HG02678 (cell line): ENCODE data around the gene YAP1.

Source experiments
- ATAC-seq: cut with Tn5 transposase; IDR thresholded peaks from one replicate; pipeline ENCODE4 v1.9.1; 2021; ENCODE audit warnings: mild to moderate bottlenecking, moderate library complexity; ENCODE audit not compliant: unreplicated experiment

Gene YAP1

GRCh38 chr11:102109896-102110760, at the start of gene YAP1:
TSS of gene YAP1 (plus strand) at chr11:102110447. CDS start at chr11:102110849, 402 bp downstream.
- ATAC-seq = peak; percentile 81

GRCh38 chr11:102061276-102061675, 49.0 kb upstream of the YAP1 start:
- no peak for ATAC-seq

DNA sequence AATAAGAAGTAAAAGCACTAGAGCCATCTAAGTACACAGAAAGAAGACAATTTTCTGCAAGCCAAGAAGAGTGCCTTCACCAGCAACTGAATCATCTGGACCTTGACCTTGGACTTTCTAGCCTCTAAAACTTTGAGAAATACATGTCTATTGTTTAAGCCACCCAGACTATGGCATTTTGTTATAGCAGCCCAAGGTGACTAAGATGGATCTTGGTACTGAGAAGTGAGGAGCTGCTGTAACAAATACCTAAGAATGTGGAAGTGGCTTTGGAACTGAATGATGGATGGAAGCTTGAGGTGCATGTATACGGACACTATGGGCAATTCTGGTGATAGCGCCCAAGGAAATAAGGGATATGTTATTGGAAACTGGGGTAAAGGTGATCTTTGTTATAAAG, 48.1 kb upstream of the YAP1 start:
- no peak for ATAC-seq

GRCh38 chr11:102064316-102064715, 45.9 kb upstream of the YAP1 start:
- no peak for ATAC-seq

DNA sequence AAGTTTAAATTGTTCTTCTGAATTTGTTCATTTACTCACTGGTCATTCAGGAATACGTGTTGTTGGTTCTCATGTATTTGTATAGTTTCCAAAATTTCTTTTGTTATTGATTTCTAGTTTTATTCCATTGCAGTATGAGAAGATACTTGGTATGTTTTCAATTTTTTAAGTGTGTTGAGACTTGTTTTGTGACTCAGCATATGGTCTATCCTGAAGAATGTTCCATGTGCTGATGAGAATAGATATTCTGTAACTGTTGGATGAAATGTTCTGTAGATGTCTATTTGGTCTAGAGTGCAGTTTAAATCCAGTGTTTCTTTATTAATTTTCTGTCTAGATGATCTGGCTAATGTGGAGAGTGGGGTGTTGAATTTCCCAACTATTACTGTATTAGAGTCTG, 39.5 kb upstream of the YAP1 start:
- no peak for ATAC-seq

GRCh38 chr11:102071497-102072472, 38.5 kb upstream of the YAP1 start:
- no peak for ATAC-seq

GRCh38 chr11:102073253-102073652, 37.0 kb upstream of the YAP1 start:
- ATAC-seq = no peak

GRCh38 chr11:102079625-102080024, 30.6 kb upstream of the YAP1 start:
- ATAC-seq = no peak

GRCh38 chr11:102081313-102081712, 28.9 kb upstream of the YAP1 start:
- no peak for ATAC-seq

DNA sequence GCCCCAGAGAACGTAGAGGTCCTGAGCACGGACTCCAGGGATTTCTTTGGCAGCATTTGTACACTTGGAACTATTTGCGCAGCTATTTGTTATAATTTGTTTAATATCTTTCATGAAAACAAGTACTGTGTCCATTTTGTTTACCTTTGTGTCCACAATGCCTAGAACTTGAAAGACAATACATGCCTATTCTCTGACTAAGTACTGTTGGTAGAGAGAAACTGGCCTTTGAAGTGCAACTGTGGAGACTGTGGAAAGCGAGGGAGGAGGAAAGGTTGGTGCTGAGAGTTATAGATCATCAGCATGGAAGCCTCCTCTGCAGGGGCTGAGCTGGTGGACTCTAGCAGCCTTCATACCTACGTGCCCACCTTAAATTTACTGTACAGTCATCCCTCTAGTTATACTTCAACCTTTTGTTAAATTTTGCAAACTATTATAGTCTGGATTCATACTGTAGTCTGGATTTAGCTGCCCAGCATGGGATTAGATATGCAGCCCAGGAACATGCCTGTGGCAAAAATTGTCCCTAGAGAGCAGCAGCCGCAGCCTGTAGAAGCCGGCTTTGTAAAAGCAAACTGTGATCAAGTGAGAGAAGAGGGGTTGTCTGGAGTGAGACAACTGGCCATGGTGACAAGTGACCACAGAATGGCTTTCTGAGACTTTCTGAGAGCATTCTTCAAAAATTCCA, 24.2 kb upstream of the YAP1 start:
- ATAC-seq = no peak

DNA sequence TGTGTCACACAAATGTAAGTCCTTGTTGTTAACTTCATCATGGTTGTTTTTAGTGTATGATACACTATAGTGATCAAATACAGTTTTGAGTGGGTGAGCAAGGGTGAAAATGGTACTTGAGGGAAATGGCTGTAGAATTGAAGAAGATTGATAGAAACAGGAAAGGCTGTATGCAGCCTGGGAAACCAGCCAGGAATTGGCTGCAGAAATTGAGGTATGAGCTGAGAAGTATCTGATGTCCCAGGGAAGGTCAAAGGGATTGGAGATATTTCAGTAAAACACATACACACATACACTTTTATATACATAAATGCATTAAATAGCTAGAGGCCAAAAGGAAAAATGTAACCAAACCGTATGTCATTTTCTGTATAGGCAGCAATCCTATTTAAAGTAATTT, 13.1 kb upstream of the YAP1 start:
- ATAC-seq = no peak

GRCh38 chr11:102099755-102100154, 10.5 kb upstream of the YAP1 start:
- ATAC-seq = no peak

DNA sequence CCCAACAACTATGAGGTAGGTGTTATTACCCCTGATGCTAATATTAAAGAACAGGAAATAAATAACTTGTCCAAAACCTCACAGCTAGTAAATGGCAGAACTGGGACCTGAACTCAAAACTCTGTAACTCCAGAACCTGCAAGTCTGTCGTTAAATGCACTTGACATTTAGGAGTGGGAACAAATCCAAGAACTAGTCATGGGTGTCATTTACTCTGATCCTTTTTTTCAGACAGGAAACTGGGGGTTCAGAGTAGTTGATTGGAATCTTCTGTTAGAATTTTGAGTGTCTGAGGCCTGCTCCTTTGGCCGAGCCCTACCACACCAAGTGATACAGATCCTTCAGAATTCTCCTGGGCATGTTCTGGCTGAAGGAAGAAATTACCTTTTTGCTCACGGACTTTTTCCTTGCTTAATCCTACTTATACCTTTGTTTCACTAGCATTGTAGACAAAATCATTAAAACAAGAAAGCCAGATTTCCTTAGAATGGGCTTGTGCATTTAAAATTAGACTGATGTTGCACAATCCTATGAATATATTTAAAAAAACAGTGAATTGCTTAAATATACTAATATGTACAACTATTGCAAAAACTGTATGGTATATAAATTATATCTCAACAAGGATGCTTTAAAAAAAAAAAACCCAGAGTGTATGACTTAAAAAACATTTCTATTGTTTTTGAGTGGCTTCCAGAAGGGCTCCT, 1.4 kb upstream of the YAP1 start:
- no peak for ATAC-seq

DNA sequence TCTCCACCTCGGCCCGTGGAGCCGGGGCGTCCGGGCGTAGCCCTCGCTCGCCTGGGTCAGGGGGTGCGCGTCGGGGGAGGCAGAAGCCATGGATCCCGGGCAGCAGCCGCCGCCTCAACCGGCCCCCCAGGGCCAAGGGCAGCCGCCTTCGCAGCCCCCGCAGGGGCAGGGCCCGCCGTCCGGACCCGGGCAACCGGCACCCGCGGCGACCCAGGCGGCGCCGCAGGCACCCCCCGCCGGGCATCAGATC, 439 bp downstream of the YAP1 start:
- ATAC-seq = peak; percentile 8

DNA sequence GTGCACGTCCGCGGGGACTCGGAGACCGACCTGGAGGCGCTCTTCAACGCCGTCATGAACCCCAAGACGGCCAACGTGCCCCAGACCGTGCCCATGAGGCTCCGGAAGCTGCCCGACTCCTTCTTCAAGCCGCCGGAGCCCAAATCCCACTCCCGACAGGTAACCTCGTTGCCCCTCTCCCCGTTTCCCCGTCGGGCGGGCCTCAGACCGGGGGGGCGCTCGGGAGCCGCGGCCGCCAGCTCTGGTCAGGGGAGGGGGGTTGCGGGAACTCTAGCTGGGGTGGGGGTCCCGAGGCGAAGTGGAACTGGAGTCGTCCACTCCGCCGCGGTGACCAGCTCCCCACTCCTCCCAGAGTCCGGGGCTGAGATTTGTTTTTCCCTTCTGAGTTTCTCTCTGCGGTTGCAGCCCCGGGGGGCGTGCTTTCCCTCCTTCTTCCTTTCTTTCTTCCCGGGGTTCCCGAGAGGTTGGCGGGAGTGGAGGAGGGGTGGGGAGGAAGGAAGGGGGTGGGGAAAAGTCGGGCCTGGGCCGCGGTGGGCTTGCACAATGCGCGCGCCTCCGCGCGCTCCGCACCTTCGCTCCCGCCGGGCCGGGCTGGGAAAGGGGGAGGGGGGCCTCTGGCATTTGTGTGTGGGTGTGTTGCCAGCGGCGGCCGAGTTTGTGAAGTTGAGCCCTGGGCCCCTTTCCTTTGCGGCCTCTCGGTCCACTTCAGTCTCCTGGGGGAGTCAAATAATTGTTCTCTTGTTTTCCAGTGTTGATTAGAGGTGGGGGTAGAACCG, 952 bp downstream of the YAP1 start:
- no peak for ATAC-seq

GRCh38 chr11:102111787-102112508, 1.7 kb downstream of the YAP1 start:
- ATAC-seq = no peak

DNA sequence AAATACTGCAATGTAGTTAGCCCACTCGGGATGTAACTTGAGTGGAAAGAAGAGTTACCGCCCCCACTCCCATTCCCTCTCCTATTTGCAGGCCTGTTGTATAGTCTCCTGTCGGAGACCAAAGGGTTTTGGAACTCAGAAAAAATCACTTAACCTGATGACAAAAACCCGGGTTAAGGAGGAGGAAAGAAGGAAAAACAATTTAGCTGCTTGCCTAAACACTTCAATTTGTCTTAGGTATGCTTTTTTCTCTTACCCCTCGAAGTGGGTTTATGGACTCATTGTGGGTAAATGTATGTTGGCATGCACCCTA, 2.2 kb downstream of the YAP1 start:
- ATAC-seq = no peak

DNA sequence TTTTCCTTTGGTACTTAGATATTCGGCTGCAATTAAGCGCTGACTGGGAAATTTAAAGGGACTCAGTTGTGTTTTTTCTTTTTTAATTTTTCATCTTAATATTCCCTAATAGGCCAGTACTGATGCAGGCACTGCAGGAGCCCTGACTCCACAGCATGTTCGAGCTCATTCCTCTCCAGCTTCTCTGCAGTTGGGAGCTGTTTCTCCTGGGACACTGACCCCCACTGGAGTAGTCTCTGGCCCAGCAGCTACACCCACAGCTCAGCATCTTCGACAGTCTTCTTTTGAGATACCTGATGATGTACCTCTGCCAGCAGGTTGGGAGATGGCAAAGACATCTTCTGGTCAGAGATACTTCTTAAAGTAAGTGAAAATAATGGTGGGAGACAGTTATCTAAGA, 3.8 kb downstream of the YAP1 start:
- ATAC-seq = no peak

DNA sequence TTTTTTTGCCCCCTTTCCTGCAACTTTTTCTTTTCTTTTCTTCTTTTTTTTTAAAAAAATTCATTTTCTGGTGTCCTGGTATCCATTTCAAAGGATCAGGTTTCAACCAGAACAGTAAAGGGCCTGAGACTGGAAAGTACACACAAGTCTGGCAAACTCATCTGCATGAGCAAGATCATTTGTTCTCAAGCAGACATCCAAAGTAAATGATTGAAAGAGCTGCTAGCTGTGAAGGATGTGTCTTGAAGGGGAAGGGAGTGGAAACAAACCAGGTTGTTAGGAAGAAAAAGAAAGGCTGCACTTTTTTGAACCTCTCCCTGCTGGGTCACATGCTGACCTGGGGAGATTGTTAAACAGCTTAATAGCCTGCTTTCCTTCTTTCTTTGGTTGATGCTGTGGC, 5.3 kb downstream of the YAP1 start:
- ATAC-seq = no peak
